Fibroblast of pulmonary artery (primary cell): ENCODE results near the gene HNRNPLL.

Experiments
- DNase-seq: peaks from one replicate; pipeline ENCODE4 v3.0.0-alpha.2; 2010; ENCODE audit warnings: low read depth
- H3K4me3 ChIP-seq: replicated peaks from 2 replicates; pipeline ENCODE4 v1.5.1; 2011; ENCODE audit warnings: low read depth, mild to moderate bottlenecking, control low read depth, low read length, moderate library complexity
- TF ChIP-seq, protein P1 (sequence below): IDR thresholded peaks from 2 replicates; pipeline ENCODE4 v1.5.1; 2011; ENCODE audit warnings: mild to moderate bottlenecking, control low read depth, low read length, inconsistent platforms; ENCODE audit errors: missing control alignments

HNRNPLL gene

DNA sequence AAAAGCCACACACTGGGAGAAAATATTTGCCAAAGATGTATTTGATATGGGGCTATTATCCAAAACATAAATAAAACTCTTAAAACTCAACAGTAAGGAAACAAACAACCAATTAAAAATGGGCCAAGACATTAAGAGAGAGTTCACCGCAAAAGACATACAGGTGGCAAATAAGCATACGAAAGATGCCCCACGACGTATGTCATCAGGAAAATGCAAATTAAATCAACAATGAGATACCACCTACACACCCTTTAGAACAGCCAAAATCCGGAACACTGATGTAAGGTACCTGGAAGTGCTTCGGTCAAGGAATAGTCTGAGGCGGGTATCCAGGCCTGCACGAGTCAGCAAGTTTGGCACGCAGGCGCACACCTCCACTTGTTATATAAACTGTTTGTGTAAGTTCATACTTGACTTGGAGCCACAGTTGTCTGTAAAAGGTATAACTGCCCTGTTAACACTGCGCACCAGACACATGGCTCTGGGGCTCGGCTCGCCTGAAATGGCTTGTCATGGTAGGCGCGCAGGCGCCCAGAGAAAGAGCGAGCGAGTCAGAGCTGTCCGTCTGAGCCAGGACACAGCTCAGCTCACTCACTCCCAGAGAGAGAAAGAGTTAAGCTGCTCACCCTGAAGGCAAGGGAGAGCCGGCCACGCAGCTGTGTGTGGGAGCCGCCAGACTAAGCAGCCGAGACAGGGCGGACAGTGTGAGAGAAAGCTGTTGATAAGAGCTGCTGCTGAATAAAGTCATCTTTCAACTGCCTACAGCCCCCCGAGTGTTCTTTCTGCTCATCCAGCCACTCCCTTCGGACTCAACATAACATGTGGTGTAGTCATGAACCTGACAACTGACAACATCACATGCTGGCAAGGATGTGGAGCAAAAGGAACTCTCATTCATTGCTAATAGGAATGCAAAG is 87.3 kb downstream of the HNRNPLL start:
- TF ChIP-seq, protein P1, sequence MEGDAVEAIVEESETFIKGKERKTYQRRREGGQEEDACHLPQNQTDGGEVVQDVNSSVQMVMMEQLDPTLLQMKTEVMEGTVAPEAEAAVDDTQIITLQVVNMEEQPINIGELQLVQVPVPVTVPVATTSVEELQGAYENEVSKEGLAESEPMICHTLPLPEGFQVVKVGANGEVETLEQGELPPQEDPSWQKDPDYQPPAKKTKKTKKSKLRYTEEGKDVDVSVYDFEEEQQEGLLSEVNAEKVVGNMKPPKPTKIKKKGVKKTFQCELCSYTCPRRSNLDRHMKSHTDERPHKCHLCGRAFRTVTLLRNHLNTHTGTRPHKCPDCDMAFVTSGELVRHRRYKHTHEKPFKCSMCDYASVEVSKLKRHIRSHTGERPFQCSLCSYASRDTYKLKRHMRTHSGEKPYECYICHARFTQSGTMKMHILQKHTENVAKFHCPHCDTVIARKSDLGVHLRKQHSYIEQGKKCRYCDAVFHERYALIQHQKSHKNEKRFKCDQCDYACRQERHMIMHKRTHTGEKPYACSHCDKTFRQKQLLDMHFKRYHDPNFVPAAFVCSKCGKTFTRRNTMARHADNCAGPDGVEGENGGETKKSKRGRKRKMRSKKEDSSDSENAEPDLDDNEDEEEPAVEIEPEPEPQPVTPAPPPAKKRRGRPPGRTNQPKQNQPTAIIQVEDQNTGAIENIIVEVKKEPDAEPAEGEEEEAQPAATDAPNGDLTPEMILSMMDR: no peak
- peak overlapping the region; percentile 37 for H3K4me3 ChIP-seq
- DNase-seq: peak; percentile 90

GRCh38 chr2:38514603-38515154 is 88.0 kb downstream of the HNRNPLL start:
- no peak for DNase-seq
- no peak overlapping the region for H3K4me3 ChIP-seq
- TF ChIP-seq, protein P1: no peak

DNA sequence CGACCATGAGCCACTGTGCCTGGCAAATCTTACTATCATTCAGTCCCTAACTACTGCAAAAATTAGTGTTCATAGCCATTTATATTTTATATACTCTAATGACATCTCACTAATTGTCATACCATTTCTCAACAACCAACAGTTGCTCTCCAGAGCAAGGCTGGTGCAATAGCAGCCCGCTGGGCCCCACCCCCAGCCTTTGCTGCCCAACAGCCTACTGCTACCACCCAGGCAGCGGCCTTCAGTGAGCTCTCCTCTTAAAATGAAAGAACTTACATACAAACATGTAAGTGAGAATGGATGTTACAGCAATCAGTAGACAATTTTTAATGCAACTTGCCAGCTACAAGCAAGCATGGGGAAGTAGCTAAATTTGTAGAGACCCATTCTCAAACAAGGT is 90.5 kb downstream of the HNRNPLL start:
- no peak for DNase-seq
- TF ChIP-seq, protein P1: no peak
- H3K4me3 ChIP-seq: no peak overlapping the region
